Measurements from ENCODE around the gene NPAS3.

DNA sequence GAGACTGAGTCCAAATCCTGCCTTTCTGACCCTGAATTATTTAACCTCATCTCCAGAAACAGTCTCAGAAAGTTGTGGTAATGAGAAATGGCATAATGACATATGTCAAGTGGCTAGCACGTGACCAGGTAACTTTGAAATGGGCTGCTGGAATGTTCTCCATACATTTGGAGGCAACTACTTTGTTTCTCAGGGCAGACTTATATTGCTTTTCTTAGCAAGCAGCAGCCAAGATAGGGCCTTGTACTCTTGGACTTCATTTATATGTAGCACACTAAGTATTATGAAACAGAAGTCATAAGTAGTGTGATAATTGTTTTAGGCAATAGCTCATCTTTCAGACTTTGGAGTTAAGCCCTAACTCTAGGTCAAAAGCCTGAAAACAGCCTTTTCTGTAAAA is 494.7 kb downstream of the NPAS3 start:
- TF ChIP-seq SIN3A (conservative IDR thresholded peaks at IDR 0.05 in 1 of 2, IDR thresholded peaks at IDR 0.05 in 1 of 2; ENCODE audit: low read depth in 1 of 2, low read length in 2 of 2) (no peak), POLR2A (IDR thresholded peaks at IDR 0.05; ENCODE audit: control extremely low read depth in 1 of 2, low read depth in 2 of 2, low read length in 2 of 2) (no peak), EP300 (IDR thresholded peaks at IDR 0.05; ENCODE audit: borderline replicate concordance in 1 of 2, low read depth in 2 of 2, low read length in 2 of 2) (no peak), CEBPB (IDR thresholded peaks at IDR 0.05; ENCODE audit: low read depth, low read length) (no peak)

All from H1 (cell line).